Naive B cell (primary cell): ENCODE results near the gene HSD11B2. TPM values are rescaled to one million over a fixed set of nuclear protein-coding genes. Genes with fewer than 3 reads are reported as not detected.
A peak's percentile ranks its signal among the peaks of the same experiment; 100 is the strongest.

ENCODE experiments used
- ATAC-seq, 2 donors: fragments of 150-1000 bp; cut with Tn5 transposase; 2 replicates each; pipeline ENCODE4 v1.10.0; 2021; ENCODE audit warnings: low read depth in 2 of 2, mild to moderate bottlenecking in 2 of 2, moderate library complexity in 2 of 2
- DNase-seq: peaks from one replicate; pipeline ENCODE4 v3.0.0; 2022
- H3K27ac Mint-ChIP-seq, 6 donors: one replicate each; pipeline ENCODE4 v1.8.0; 2020 to 2022; ENCODE audit warnings: mild to moderate bottlenecking in 6 of 6, mixed read lengths in 6 of 6, moderate library complexity in 5 of 6, inconsistent platforms in 2 of 6
- H3K27me3 Mint-ChIP-seq, 3 donors: one replicate each; pipeline ENCODE4 v1.8.0; 2021 to 2022; ENCODE audit warnings: mixed read lengths in 3 of 3, mild to moderate bottlenecking in 1 of 3
- H3K36me3 Mint-ChIP-seq, 2 donors: one replicate each; pipeline ENCODE4 v1.8.0; 2020 to 2022; ENCODE audit warnings: mixed read lengths in 2 of 2, inconsistent platforms in 1 of 2, mild to moderate bottlenecking in 1 of 2
- H3K4me1 Mint-ChIP-seq, 3 donors: one replicate each; pipeline ENCODE4 v1.8.0; 2020 to 2022; ENCODE audit warnings: mixed read lengths in 3 of 3, inconsistent platforms in 1 of 3, mild to moderate bottlenecking in 1 of 3, moderate library complexity in 1 of 3
- H3K4me3 Mint-ChIP-seq, 8 donors: one replicate each; pipeline ENCODE4 v1.8.0; 2020 to 2022; ENCODE audit warnings: mild to moderate bottlenecking in 8 of 8, mixed read lengths in 8 of 8, moderate library complexity in 8 of 8, inconsistent platforms in 2 of 8
- H3K9me3 Mint-ChIP-seq, 7 donors: one replicate each; pipeline ENCODE4 v1.8.0; 2020 to 2022; ENCODE audit warnings: mixed read lengths in 7 of 7, mild to moderate bottlenecking in 5 of 7, inconsistent platforms in 2 of 7, moderate library complexity in 1 of 7
- polyA plus RNA-seq, 6 donors: library from polyadenylated mRNA; unstranded; fragments of 300-500 nt; fragmentation: Illumina TruSeq; gene quantifications; one replicate each; pipeline ENCODE4 v1.2.3, GENCODE V29; 2021; ENCODE audit warnings: low read depth in 6 of 6

Gene HSD11B2
- polyA plus RNA-seq, 6 donors from 2014 or later: not detected

DNA sequence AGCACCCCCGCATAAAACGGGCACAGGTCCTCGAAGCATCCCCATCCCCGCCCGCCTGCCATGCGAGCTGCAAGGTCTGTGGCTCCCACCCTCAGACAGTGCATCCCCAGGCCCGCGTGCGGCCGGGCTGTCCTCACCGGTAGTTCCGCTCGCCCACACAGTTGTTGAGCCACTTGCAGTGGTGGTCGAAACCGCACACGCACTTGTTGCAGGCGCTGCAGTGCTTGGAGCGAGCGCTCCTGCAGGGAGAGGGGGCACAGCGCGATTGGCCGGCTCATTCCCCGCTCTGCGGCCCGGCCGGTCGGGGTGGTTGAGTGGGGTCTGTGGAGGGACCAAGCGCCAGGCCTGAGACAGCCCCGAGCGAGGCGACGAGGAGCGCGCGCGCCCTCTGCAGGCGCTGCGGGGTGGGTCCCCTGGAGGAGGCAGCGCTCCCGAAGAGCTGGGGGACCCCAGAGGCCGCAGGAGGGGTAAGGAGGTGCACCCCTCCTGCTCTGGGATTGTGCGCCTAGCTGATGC is 31.6 kb upstream of the HSD11B2 start:
- Mint-ChIP-seq H3K4me3 (no peak overlapping the region), H3K4me1 (peaks cover 2 to 7% (median 3%) of the 10 kb centered on the region in 3 donors), H3K27me3 (peaks cover 10 to 46% (median 41%) of the 10 kb centered on the region in 3 donors), H3K36me3 (no peaks in the 10 kb centered on the region), H3K9me3 (no peaks in the 10 kb centered on the region), H3K27ac (no peak overlapping the region)
- ATAC-seq: peak; percentile 72 to 79
- DNase-seq: peak; percentile 49

DNA sequence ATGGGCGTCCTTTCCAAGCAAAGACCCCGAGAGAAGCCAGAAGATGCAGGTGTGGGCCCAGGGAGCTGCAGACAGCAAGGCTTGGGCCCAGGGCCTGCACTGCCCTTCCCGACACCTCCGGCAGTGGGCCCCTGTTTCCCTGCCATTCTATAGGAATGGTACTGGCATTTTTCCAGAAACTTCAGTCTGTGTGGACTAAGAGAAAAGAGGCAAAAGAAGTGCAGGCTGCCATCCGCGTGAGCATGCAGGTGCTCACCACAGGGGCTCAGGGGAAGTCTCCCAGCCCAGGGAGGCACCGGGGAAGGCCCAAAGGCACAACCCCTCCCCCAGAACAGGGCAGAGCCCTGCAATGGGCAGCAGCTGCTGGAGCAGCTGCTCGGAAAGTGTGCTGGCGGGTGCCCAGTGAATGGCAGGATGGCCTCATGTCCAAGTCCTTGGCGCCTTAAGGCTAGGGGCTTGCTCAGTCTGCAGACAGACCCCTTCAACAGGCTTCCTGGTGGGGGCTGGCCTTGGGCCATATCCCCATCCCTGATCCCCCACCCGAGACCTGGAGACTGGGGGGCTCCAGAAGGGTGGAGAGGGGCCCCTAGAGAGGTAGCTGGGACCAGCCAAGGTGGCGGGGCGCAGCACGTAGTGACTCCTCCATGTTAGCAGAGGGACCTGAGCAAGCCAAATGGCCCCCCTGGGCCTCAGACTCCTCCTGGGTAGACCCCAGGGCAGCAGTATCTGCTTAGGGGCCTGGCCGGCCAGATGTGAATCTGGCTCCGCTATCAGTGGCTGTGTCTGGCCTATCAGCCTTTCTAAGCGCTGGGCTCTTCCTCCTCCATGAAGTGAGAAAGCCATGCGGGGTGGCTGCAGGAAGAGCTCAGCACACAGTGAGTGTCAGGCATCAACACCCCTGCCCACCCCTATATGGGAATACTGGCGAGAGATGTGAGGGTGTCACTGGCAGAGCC is 30.9 kb upstream of the HSD11B2 start:
- ATAC-seq (no peak), DNase-seq (no peak)
- peaks cover 10 to 40% (median 33%) of the 10 kb centered on the region in 3 donors for H3K27me3 Mint-ChIP-seq
- no peak overlapping the region for H3K4me3 Mint-ChIP-seq
- peaks cover 0 to 2% (median under 1%) of the 10 kb centered on the region in 3 donors for H3K4me1 Mint-ChIP-seq
- no peaks in the 10 kb centered on the region for H3K9me3 Mint-ChIP-seq
- no peak overlapping the region for H3K27ac Mint-ChIP-seq
- no peaks in the 10 kb centered on the region for H3K36me3 Mint-ChIP-seq

DNA sequence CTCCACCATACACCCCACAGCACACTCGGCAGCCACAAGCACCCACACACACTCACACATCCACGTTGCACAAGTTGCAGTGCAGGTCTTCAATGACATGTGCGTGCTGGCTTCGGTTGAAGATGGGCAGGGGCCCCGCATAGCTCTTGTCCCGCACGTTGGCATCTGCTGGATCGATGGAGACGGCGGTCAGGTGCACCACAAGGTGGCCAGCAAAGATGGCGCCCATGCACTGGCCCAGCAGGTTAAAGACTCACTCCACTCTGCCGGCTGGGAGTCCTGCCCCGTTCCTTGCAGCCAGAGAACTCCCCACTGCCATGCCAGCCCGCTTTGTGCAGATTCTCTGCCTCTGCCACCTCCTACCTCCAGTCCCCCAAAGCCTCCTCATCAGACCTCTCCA is 30.0 kb upstream of the HSD11B2 start:
- ATAC-seq: no peak
- Mint-ChIP-seq H3K4me1 (no peaks in the 10 kb centered on the region), H3K36me3 (no peaks in the 10 kb centered on the region), H3K27ac (peak overlapping the region in 1 of 6 donors; percentile 28), H3K4me3 (no peak overlapping the region), H3K9me3 (no peaks in the 10 kb centered on the region), H3K27me3 (peaks cover 6 to 31% (median 25%) of the 10 kb centered on the region in 3 donors)
- DNase-seq: no peak

DNA sequence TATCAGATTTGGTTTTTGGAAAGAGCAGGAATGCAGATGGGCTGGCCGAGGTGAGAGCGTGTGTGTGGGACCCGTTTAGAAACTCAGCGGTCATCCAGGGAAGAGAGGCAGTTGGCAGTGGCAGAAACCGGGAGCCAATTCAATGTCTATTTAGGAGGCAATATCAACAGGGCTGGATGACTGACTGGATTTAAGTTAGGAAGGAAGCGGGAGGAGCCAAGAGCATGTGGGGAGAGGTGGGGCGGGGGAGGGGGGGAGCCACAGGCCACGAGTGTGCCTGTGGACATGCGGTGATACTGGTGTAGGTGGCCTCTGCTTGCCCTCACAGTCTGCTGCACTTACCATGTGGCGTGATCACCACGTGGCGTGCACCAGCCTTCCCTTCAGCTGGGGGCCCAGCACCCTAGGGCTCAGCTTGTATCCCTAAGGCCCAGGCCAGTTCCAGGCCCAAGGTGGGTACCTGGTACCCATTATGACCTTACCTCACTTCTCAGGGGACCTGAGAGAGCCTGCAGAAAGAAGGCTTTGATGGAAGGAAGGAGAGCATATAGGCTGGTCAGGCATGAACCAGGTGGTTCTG is 26.9 kb upstream of the HSD11B2 start:
- no peaks in the 10 kb centered on the region for H3K4me1 Mint-ChIP-seq
- H3K27me3 Mint-ChIP-seq: peaks cover 6 to 25% (median 18%) of the 10 kb centered on the region in 3 donors
- H3K27ac Mint-ChIP-seq: no peak overlapping the region
- no peak for ATAC-seq
- H3K36me3 Mint-ChIP-seq: no peaks in the 10 kb centered on the region
- no peaks in the 10 kb centered on the region for H3K9me3 Mint-ChIP-seq
- no peak overlapping the region for H3K4me3 Mint-ChIP-seq
- no peak for DNase-seq

DNA sequence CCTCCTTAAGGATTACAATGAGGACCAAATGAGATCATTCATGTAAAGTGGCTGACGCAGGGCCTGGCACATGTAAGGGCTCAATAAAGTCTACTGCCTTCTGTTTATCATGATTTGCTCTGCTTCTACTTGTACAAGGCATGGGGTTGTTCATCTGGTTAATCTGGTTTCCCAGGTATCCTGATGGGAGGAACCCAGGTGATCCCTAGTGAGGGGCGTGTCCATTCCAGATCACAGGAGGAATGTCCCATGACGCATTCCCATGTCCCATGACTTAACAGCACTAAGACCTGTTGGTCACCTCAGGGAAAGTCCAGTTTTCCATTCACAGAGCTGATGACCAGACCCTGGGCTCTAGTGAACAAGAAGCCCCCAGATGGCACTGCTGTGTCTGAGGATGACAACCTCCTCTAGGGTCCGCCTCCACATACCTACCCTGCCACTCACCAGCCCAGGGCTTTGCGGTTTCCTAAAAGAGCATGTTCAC is 26.1 kb upstream of the HSD11B2 start:
- no peak for ATAC-seq
- Mint-ChIP-seq H3K4me1 (no peaks in the 10 kb centered on the region), H3K4me3 (no peak overlapping the region), H3K36me3 (no peaks in the 10 kb centered on the region), H3K27me3 (peaks cover 6 to 25% (median 23%) of the 10 kb centered on the region in 3 donors), H3K9me3 (no peaks in the 10 kb centered on the region), H3K27ac (no peak overlapping the region)
- no peak for DNase-seq

DNA sequence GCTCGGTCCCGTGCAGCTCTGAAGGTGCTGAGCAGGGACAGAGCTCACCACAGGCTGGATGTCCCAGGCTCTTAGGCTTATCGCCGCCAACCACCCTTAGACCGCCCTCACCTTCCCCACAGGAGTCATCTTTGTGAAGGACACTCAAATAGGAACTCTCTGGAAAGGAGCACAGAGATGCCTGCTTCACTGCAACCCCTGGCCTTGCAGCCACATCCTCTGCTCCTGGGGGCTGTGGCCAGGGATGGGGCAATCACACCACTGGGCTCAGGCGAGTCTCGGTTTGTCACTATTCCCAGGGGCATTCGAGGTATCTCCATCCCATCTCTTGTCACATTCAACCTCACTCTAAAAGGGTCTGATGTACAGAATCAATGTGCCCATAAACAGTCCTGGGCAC is 25.6 kb upstream of the HSD11B2 start:
- peaks cover 6 to 25% (median 23%) of the 10 kb centered on the region in 3 donors for H3K27me3 Mint-ChIP-seq
- peak overlapping the region in 1 of 6 donors; percentile 32 for H3K27ac Mint-ChIP-seq
- H3K36me3 Mint-ChIP-seq: no peaks in the 10 kb centered on the region
- no peaks in the 10 kb centered on the region for H3K4me1 Mint-ChIP-seq
- ATAC-seq (no peak), DNase-seq (no peak)
- no peak overlapping the region for H3K4me3 Mint-ChIP-seq
- H3K9me3 Mint-ChIP-seq: no peaks in the 10 kb centered on the region

DNA sequence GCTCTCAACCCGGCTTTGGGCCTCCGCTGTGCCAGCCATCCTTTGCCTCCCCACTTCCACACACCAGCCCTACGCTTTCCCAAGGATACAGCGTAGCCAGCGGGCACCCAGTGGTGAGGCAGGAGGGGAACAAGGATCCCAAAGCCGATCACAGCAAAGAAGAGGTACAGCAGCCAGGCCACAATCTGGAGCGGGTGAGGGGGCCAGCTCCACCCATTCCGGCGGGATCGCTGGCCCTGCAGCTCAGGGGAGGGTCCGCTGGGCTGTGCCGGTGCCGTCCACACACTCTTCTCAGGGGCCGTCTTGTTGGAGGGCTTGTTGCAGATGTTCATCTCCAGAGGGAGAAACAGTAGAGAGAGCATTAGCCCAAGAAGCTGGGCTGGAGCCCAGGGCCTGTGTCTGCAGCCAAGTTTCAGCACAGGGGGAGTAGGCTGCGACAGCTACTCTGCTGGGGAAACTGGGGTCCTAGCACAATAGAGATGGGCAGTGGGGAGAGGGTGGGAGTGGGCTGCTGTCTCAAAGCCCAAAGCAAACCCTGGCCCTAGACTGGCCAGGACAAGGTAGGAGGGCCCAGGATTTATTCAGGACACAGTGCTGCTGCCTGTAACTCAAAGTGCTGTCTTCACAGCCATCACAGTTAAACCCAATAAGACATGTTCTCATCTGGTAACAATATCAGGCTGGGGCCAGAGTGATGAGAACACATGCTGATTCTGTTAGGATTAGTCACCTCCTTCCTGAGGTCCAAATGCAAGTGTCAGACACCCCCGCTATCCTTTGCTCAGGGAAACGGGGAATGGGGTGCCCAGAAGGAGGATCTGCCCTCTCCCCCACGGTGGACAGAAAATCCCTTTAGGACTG is 24.6 kb upstream of the HSD11B2 start:
- ATAC-seq (no peak), DNase-seq (no peak)
- Mint-ChIP-seq H3K27me3 (peaks cover 6 to 25% (median 23%) of the 10 kb centered on the region in 3 donors), H3K36me3 (no peaks in the 10 kb centered on the region), H3K27ac (no peak overlapping the region), H3K9me3 (no peaks in the 10 kb centered on the region), H3K4me3 (peak overlapping the region in 1 of 8 donors; percentile 57), H3K4me1 (no peaks in the 10 kb centered on the region)

DNA sequence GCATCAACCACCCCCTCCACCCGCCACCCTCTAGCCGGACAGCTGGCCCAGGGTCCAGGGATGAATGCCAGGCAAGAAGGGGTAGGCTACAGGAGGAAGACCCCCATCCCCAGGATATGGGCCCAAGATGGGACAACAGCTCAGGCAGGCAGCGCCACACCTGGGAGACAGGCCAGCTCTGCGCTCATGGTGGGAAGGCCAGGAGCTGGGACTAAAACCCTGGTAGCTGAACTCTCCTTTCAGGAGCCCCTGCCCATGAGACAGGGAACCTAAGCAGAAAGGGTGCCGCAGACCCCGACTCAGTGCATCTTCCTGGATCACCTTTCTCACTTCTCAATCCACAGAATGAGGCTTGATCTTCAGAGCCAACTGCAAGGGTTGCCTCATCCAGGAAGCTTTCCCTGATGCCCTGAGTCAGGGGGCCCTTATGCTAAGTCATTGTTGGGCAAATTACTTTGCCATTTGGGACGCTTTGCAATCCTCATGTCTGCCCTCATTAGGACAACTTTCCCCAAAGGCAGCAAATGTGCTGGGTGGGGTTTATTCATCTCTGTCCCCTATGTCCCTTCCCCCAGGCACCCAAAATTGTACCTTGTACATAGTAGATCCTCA is 23.6 kb upstream of the HSD11B2 start:
- DNase-seq: no peak
- ATAC-seq: no peak
- H3K4me3 Mint-ChIP-seq: no peak overlapping the region
- H3K9me3 Mint-ChIP-seq: no peaks in the 10 kb centered on the region
- peaks cover 0 to 17% (median 17%) of the 10 kb centered on the region in 3 donors for H3K27me3 Mint-ChIP-seq
- no peaks in the 10 kb centered on the region for H3K36me3 Mint-ChIP-seq
- no peak overlapping the region for H3K27ac Mint-ChIP-seq
- no peaks in the 10 kb centered on the region for H3K4me1 Mint-ChIP-seq

DNA sequence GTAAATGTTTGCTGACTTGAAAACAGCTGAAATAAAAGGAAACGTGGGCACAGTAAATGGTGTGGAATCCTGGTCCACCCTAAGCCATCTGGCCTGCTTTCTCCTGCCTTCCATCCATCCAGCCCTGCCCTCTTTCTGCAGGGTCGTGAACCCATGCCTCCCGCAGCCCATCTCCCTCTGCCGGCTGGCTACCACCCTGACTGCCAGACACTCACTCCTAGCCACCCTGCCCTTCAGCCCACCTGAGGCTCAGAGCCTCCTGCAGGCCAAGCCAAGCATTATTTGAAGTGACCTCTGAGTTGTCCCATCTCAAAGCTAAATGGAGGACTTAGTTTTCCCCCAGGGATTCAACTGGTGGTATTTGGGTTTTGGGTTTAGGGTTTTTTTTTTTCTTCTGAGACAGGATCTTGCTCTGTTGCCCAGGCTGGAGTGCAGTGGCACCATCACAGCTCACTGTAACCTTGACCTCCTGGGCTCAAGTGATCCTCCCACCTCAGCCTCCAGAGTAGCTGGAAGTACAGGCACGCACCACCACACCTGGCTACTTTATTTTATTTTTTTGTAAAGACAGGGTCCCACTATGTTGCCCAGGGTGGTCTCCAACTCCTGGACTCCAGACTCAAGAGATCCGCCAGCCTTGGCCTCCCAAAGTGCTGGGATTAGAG is 23.0 kb upstream of the HSD11B2 start:
- no peaks in the 10 kb centered on the region for H3K4me1 Mint-ChIP-seq
- H3K27me3 Mint-ChIP-seq: peaks cover 0 to 16% (median 10%) of the 10 kb centered on the region in 3 donors
- H3K27ac Mint-ChIP-seq: no peak overlapping the region
- ATAC-seq: no peak
- H3K4me3 Mint-ChIP-seq: no peak overlapping the region
- no peak for DNase-seq
- H3K9me3 Mint-ChIP-seq: no peaks in the 10 kb centered on the region
- H3K36me3 Mint-ChIP-seq: no peaks in the 10 kb centered on the region

DNA sequence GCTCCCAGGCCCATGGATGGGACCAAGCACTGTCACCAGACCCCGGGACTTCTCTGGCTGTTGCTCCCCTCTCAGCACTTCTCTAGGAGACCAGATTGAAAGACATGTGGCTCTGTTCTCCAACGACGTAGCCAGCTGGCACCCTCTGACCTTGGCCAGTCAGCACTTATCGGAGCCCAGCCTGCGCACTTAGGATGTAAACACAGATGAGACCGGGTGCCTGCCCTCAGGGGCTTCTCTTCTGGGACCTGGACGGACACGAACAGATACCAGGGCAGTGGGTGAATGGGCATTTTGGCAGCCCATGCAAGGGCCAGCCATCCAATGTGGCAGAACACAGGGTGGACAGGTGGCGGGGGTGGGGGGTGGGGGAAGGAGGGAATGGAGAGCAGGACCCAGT is 21.3 kb upstream of the HSD11B2 start:
- H3K27ac Mint-ChIP-seq: no peak overlapping the region
- H3K4me1 Mint-ChIP-seq: no peaks in the 10 kb centered on the region
- H3K27me3 Mint-ChIP-seq: peaks cover 0 to 5% (median 0%) of the 10 kb centered on the region in 3 donors
- H3K36me3 Mint-ChIP-seq: no peaks in the 10 kb centered on the region
- ATAC-seq: no peak
- DNase-seq: no peak
- H3K9me3 Mint-ChIP-seq: no peaks in the 10 kb centered on the region
- H3K4me3 Mint-ChIP-seq: no peak overlapping the region

DNA sequence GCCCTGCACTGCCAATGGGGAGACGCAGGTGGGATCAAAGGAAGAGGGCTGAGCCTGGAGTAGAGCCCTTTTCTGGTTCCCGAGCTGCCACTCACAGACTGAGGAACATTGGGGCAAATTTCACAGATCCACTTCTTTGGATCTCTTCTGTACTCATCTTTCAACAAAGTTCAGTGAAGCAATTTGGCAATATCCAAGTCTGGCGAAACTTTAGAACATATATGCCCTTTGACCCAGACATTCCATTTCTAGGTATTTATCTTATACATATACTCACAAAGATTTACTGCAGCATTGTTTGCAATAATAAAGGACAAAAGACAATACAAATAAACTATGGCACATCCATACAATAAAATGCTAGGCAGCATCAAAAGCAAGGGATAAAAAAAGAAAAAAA is 19.6 kb upstream of the HSD11B2 start:
- peaks cover 0 to 6% (median 0%) of the 10 kb centered on the region in 3 donors for H3K27me3 Mint-ChIP-seq
- DNase-seq: no peak
- ATAC-seq: no peak
- no peaks in the 10 kb centered on the region for H3K9me3 Mint-ChIP-seq
- peak overlapping the region in 1 of 8 donors; percentile 45 for H3K4me3 Mint-ChIP-seq
- peak overlapping the region in 1 of 6 donors; percentile 24 for H3K27ac Mint-ChIP-seq
- peaks cover 4 to 6% (median 5%) of the 10 kb centered on the region in 3 donors for H3K4me1 Mint-ChIP-seq
- no peaks in the 10 kb centered on the region for H3K36me3 Mint-ChIP-seq

DNA sequence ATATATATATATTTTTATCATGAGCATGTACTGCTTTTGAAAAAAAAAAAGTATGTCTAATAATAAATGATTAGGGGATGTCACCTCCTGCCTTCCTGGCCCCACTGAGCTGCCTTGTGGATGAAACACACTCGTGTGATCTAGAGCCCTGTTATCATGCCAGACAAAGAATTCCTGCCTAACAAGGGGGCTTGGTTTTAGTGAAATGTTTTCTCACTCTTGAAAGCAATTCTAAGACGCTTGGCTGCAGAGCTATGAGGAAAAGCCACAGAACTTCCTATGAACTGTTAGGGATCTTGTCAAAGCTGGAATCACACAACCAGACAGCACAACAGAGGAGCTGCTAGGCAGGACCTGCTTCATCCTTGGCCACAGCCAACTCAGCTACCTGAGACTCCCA is 18.6 kb upstream of the HSD11B2 start:
- DNase-seq (no peak), ATAC-seq (no peak)
- peak overlapping the region in 1 of 6 donors; percentile 44 for H3K27ac Mint-ChIP-seq
- H3K36me3 Mint-ChIP-seq: no peaks in the 10 kb centered on the region
- peaks cover 0 to 13% (median 2%) of the 10 kb centered on the region in 3 donors for H3K27me3 Mint-ChIP-seq
- H3K4me1 Mint-ChIP-seq: peaks cover 9 to 12% (median 11%) of the 10 kb centered on the region in 3 donors
- H3K4me3 Mint-ChIP-seq: no peak overlapping the region
- no peaks in the 10 kb centered on the region for H3K9me3 Mint-ChIP-seq
